HG02852 (cell line): ENCODE data around the gene CRB2.
"Not testable (repeated sequence)": the region's sequence is repeated elsewhere in the genome, so short reads cannot be mapped to it uniquely, and the experiment has no call there.

Experiments
- ATAC-seq: cut with Tn5 transposase; IDR thresholded peaks from one replicate; pipeline ENCODE4 v1.9.1; 2021; ENCODE audit warnings: mild to moderate bottlenecking, moderate library complexity; ENCODE audit not compliant: unreplicated experiment

Gene CRB2

DNA sequence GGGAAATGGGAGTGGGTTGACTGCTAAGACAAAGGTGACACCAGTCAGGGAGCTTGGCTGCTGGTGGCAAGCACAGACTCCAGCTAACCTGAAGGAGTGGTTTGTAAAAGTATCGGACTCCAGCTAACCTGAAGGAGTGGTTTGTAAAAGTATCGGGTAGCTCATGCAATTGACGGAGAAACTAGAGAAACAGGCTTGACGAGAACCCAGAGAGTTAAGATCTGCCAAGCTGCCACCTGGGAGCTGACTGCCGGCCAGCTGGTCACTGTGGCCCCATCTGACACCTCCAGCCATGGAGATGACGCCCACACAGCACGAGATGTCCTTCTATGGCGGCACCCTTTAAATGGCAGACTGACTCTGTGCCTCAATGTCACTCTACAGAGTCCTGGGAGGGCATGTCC, 28.3 kb upstream of the CRB2 start:
- ATAC-seq = no peak

DNA sequence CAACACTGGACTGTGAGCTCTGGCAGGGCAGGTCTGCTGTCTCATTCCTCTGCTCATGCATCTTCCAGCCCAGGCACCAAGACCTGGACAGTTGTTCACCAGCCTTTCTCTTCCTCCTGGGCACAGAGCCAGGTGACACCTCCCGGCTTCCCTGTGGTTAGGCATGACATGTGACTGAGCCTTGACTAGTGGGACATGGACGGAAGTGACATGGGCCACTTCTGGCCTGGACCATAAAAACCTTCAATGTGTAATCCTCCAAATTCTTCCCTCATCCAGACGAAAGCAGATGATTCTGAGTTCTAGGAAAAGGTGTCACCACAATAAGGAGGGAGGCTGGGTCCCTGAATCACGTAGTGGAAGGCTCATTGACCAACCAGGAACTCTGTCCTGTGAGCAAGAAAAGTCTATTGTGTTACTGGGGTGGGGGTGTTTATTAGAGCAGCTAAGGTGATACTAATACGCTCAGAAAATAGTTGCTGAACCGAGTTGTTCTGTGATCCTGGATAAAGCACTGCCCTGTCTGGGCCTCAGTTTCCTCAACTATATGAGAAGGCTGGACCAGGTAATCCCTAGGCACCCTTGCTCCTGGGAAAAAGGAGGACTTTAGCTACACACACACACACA, 26.6 kb upstream of the CRB2 start:
- no peak for ATAC-seq

GRCh38 chr9:123331346-123332060, 24.5 kb upstream of the CRB2 start:
- no peak for ATAC-seq

GRCh38 chr9:123333058-123333669, 22.8 kb upstream of the CRB2 start:
- not testable (repeated sequence) for ATAC-seq

DNA sequence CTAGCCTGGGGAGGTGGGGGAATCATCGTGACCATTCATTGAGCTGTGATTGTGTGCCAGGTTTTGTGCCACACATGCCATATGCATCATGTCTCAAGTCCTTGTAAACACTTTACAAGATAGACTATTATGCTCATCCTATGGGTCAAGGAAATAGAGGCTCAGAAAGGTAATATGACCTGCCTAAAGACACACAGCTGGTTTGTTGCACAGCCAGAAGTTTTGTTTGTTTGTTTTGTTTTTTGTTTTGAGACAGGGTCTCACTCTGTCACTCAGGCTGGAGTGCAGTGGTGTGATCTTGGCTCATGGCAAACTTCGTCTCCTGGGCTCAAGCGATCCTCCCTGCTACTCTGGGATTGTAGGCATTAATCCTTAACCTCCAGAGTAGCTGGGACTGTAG, 21.4 kb upstream of the CRB2 start:
- ATAC-seq = no peak

DNA sequence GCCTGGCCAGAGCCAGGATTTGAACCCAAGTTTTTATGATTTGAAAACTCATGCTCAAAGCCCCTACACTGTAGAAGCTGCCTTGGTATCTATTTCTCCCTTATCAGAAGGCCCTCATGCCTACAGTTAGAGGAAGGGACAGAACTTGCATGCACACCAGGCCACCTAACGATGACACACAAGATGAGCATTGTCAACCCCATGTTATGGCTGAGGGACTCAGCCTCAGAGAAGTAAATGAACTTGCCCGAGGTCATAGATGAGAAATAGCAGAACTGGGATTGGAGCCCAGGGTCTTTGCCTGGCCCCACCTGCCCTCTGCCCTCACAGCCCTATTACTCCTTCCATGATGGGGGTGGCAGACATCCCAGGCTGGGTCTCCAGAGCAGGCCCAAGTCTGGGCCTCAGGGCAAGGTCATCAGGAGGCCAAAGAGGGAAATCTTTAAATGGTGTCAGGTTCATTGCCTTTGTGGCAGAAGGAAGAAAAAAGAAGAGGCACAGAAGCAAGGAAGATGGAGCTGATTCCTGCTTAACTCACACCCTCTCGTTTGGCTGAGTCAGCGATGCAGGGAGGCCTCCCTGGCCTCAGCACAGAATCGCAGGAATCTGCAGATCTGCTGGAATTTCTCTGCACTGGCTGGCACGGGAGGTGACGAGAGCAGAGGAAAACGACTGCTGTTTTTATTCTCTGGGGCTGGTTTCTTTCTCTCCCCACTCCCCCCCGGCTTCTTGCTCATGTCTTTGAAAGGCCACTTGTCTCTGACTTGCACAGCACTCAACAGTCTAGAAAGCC, 20.6 kb upstream of the CRB2 start:
- no peak for ATAC-seq

DNA sequence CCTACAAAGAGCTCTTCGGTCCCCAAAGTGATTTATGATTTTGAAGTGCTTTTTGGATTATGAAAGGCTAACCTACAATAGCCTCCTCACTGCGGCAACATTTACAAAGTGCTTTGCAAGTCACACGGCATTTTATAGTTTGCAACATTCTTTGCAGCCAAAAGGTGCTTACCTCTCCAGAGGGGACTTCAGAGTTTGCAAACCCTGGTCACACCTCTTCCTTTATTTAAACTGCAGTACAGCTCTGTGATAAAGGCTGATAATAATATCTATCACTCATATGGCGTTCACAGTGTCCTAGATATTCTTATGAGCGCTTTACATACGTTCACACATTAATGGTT, 20.0 kb upstream of the CRB2 start:
- no peak for ATAC-seq

- no peak for ATAC-seq
Observed at GRCh38 chr9:123336449-123336848, 19.5 kb upstream of the CRB2 start.

- ATAC-seq = no peak
Observed at GRCh38 chr9:123336959-123337358, 19.0 kb upstream of the CRB2 start.

GRCh38 chr9:123337971-123338370, 18.0 kb upstream of the CRB2 start:
- no peak for ATAC-seq

- ATAC-seq = peak; percentile 67
Observed at GRCh38 chr9:123338710-123339665, 17.0 kb upstream of the CRB2 start.

- peak; percentile 45 for ATAC-seq
Observed at GRCh38 chr9:123339666-123340510, 16.1 kb upstream of the CRB2 start.

- no peak for ATAC-seq
Observed at GRCh38 chr9:123341816-123342215, 14.2 kb upstream of the CRB2 start.

DNA sequence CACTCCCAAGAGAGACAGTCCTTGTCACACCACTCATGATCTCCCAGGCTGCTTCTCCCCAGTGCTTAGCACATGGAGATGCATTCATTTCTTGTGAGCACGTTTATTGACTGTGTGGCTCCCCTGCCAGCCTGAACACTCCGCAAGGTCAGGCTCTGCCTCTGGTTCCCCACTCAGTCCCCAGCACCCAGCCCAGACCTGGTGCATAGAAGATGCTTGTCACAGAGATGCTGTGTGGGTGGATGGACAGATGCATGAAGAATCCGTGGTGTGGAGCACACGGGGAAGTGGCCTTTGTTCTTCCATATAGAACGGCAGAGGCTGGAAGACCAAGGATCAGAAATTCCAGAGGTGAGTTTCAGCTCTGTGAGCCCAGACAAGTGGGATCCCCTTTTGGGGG, 13.8 kb upstream of the CRB2 start:
- ATAC-seq = no peak

GRCh38 chr9:123343443-123344191, 12.4 kb upstream of the CRB2 start:
- ATAC-seq = peak; percentile 27

DNA sequence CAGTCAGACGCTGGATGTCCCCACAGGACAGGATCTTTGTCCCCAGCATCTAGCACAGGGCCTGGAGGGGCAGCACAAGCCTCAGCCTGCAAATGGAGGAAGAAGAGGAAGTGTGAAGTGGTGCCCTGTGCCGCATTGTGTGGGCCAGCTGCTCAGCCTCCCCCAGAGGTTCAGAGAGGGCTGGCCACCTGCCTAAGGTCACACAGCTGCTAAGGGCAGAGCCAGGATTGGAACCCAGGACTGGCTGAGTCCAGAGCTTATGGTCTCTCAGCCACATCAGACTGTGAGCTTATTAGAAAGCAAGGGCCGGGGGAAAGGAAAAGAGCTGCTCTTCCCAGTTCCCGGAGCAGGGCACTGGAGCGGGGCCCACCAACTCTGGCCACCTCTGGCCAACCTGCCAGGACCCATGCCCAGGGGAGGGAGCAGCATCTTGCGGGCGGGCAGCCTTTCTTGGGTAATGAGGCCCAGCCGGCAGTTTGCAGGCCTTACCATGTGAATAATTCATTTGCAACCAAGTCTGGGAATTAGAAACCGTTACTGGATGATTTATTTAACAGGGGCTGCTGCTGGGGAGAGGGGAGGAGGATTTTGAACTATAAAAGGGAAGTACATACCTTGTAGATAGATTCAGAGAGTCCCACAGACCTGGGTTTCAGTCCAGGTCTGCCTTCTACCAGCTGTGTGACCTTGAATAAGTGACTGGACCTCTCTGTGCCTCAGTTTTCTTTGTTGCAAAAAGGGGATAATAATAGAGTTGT, 11.6 kb upstream of the CRB2 start:
- ATAC-seq = no peak

GRCh38 chr9:123345567-123345955, 10.4 kb upstream of the CRB2 start:
- no peak for ATAC-seq

- no peak for ATAC-seq
Observed at GRCh38 chr9:123346026-123346425, 10.0 kb upstream of the CRB2 start.
